ENCODE data around the gene SNORC. TPM values are rescaled to one million over a fixed set of nuclear protein-coding genes. Genes with fewer than 3 reads are reported as not detected.

The SNORC gene
- total and polyA plus RNA-seq, 2 of the 13 experiments (the other 11 are each of a cell fraction or from before 2014, with no cell fraction given): 59.1 to 86.1 TPM

GRCh38 chr2:232873292-232873908, 3.3 kb downstream of the SNORC start (continued):
- TF ChIP-seq, protein P1, sequence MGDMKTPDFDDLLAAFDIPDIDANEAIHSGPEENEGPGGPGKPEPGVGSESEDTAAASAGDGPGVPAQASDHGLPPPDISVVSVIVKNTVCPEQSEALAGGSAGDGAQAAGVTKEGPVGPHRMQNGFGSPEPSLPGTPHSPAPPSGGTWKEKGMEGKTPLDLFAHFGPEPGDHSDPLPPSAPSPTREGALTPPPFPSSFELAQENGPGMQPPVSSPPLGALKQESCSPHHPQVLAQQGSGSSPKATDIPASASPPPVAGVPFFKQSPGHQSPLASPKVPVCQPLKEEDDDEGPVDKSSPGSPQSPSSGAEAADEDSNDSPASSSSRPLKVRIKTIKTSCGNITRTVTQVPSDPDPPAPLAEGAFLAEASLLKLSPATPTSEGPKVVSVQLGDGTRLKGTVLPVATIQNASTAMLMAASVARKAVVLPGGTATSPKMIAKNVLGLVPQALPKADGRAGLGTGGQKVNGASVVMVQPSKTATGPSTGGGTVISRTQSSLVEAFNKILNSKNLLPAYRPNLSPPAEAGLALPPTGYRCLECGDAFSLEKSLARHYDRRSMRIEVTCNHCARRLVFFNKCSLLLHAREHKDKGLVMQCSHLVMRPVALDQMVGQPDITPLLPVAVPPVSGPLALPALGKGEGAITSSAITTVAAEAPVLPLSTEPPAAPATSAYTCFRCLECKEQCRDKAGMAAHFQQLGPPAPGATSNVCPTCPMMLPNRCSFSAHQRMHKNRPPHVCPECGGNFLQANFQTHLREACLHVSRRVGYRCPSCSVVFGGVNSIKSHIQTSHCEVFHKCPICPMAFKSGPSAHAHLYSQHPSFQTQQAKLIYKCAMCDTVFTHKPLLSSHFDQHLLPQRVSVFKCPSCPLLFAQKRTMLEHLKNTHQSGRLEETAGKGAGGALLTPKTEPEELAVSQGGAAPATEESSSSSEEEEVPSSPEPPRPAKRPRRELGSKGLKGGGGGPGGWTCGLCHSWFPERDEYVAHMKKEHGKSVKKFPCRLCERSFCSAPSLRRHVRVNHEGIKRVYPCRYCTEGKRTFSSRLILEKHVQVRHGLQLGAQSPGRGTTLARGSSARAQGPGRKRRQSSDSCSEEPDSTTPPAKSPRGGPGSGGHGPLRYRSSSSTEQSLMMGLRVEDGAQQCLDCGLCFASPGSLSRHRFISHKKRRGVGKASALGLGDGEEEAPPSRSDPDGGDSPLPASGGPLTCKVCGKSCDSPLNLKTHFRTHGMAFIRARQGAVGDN (CRISPR knock-in tag; IDR thresholded peaks at IDR 0.05): peak; percentile 17; the same call in 1 of the 2 replicates
- TF ChIP-seq, protein P2, sequence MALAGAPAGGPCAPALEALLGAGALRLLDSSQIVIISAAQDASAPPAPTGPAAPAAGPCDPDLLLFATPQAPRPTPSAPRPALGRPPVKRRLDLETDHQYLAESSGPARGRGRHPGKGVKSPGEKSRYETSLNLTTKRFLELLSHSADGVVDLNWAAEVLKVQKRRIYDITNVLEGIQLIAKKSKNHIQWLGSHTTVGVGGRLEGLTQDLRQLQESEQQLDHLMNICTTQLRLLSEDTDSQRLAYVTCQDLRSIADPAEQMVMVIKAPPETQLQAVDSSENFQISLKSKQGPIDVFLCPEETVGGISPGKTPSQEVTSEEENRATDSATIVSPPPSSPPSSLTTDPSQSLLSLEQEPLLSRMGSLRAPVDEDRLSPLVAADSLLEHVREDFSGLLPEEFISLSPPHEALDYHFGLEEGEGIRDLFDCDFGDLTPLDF (CRISPR knock-in tag; IDR thresholded peaks at IDR 0.05): no peak
- TF ChIP-seq CREB1 (IDR thresholded peaks at IDR 0.05) (no peak), CREB1 (CRISPR knock-in tag; IDR thresholded peaks at IDR 0.05) (no peak), ZNF512B (CRISPR knock-in tag; IDR thresholded peaks at IDR 0.05; ENCODE audit: borderline replicate concordance) (0 out of 2 replicates have a peak, but pooled peaks have one; percentile 28), KLF16 (CRISPR knock-in tag; IDR thresholded peaks at IDR 0.05) (no peak), ZNF883 (CRISPR knock-in tag; IDR thresholded peaks at IDR 0.05; ENCODE audit: not compliant biosample characterization) (no peak), GZF1 (CRISPR knock-in tag; IDR thresholded peaks at IDR 0.05) (no peak), MYNN (CRISPR knock-in tag; IDR thresholded peaks at IDR 0.05; ENCODE audit: low read depth) (no peak), ZFP62 (CRISPR knock-in tag; IDR thresholded peaks at IDR 0.05) (no peak), MAFK (conservative IDR thresholded peaks at IDR 0.05 in 1 of 2, IDR thresholded peaks at IDR 0.05 in 1 of 2; ENCODE audit: low read length in 2 of 2) (no peak), TBL1XR1 (IDR thresholded peaks at IDR 0.05; ENCODE audit: borderline replicate concordance, low read length, partially characterized antibody) (no peak), CCDC6 (CRISPR knock-in tag; IDR thresholded peaks at IDR 0.05) (peak; percentile 58; the same call in 1 of the 2 replicates), CHD2 (IDR thresholded peaks at IDR 0.05; ENCODE audit: low read depth, low read length) (no peak), CREBL2 (CRISPR knock-in tag; IDR thresholded peaks at IDR 0.05; ENCODE audit: borderline replicate concordance) (no peak)
- TF ChIP-seq, protein P3, sequence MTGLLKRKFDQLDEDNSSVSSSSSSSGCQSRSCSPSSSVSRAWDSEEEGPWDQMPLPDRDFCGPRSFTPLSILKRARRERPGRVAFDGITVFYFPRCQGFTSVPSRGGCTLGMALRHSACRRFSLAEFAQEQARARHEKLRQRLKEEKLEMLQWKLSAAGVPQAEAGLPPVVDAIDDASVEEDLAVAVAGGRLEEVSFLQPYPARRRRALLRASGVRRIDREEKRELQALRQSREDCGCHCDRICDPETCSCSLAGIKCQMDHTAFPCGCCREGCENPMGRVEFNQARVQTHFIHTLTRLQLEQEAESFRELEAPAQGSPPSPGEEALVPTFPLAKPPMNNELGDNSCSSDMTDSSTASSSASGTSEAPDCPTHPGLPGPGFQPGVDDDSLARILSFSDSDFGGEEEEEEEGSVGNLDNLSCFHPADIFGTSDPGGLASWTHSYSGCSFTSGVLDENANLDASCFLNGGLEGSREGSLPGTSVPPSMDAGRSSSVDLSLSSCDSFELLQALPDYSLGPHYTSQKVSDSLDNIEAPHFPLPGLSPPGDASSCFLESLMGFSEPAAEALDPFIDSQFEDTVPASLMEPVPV (CRISPR knock-in tag; IDR thresholded peaks at IDR 0.05): 0 out of 2 replicates have a peak, but pooled peaks have one; percentile 11
- TF ChIP-seq, protein P4, sequence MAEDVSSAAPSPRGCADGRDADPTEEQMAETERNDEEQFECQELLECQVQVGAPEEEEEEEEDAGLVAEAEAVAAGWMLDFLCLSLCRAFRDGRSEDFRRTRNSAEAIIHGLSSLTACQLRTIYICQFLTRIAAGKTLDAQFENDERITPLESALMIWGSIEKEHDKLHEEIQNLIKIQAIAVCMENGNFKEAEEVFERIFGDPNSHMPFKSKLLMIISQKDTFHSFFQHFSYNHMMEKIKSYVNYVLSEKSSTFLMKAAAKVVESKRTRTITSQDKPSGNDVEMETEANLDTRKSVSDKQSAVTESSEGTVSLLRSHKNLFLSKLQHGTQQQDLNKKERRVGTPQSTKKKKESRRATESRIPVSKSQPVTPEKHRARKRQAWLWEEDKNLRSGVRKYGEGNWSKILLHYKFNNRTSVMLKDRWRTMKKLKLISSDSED (CRISPR knock-in tag; IDR thresholded peaks at IDR 0.05): no peak
